Mucosa of descending colon (tissue), 3 donors: ENCODE results near the gene ERF. TPM values are rescaled to one million over a fixed set of nuclear protein-coding genes. Genes with fewer than 3 reads are reported as not detected.

Experiments
- ATAC-seq: fragments of 200-7000 bp; cut with Tn5 transposase; one replicate; pipeline ENCODE4 v1.9.1; 2020; ENCODE audit warnings: mild to moderate bottlenecking, moderate library complexity
- DNase-seq, 3 donors: peaks; one replicate each; pipeline ENCODE4 v3.0.0-alpha.2; 2020
- H3K36me3 ChIP-seq: fragments of 200-600 bp; one replicate; pipeline ENCODE4 v1.8.0; 2021; ENCODE audit warnings: low read depth, mild to moderate bottlenecking
- H3K4me1 ChIP-seq: fragments of 200-600 bp; one replicate; pipeline ENCODE4 v1.8.0; 2021; ENCODE audit warnings: low read depth, mild to moderate bottlenecking
- H3K4me3 ChIP-seq: fragments of 200-600 bp; one replicate; pipeline ENCODE4 v1.8.0; 2021; ENCODE audit warnings: mild to moderate bottlenecking
- H3K9me3 ChIP-seq: fragments of 200-600 bp; one replicate; pipeline ENCODE4 v1.8.0; 2021; ENCODE audit warnings: mild to moderate bottlenecking
- CTCF ChIP-seq: fragments of 200-600 bp; IDR thresholded peaks from one replicate; pipeline ENCODE4 v1.8.0; 2022; ENCODE audit warnings: antibody characterized with exemption, mild to moderate bottlenecking
- intact Hi-C, 2 donors: fragments of 100-400 bp; cut with DNase I in 1 of 2; cut with micrococcal nuclease in 1 of 2; formaldehyde crosslinking; loops; one replicate each; pipeline versions ENCODE4 v1.11.0 to v1.11.1; 2022; cut with DNase I, micrococcal nuclease
- total RNA-seq, 3 donors: library from RNA; stranded (reverse); fragmentation: NEBNext Ultra II Directional in 2 of 3; extraction: Animal tissue kit (Norgen Biotek cat#: 25700) in 2 of 3; gene quantifications; one replicate each; pipeline versions ENCODE4 v1.2.1 to v1.2.4, GENCODE V29; 2021 to 2023
- donor health status: DM: no; HTN: no; CAD: no; lungs with moderate emphysema.
- donor health status: DM: no; HTN: no; CAD: no.
- donor health status: DM: no; HTN: yes; CAD: no.

The ERF gene
- total RNA-seq, 3 donors from 2014 or later = 35.7 to 75.2 (median 42.0) TPM

- H3K4me3 ChIP-seq = peak overlapping the region; percentile 63
- no peak for ATAC-seq
- H3K9me3 ChIP-seq = no peaks in the 10 kb centered on the region
- no peak for TF ChIP-seq CTCF
- intact Hi-C loops = no loop called here
- H3K36me3 ChIP-seq = no peaks in the 10 kb centered on the region
- DNase-seq = no peak
- H3K4me1 ChIP-seq = peaks cover 30% of the 10 kb centered on the region
These were observed 34.2 kb downstream of the ERF start for GRCh38 chr19:42220751-42221097.

GRCh38 chr19:42219812-42220750 is 34.8 kb downstream of the ERF start, which contains the start of gene ZNF526:
Gene ZNF526 (plus strand): TSS chr19:42220312. CDS start chr19:42224404, 4,092 bp downstream.
- Histone ChIP-seq H3K4me1 (peaks cover 34% of the 10 kb centered on the region), H3K9me3 (no peaks in the 10 kb centered on the region)
- ATAC-seq = peak; percentile 88

GRCh38 chr19:42217520-42218437 is 37.1 kb downstream of the ERF start, which contains the start of gene DEDD2:
Gene DEDD2 (minus strand): TSS chr19:42217677. CDS start chr19:42217007, 670 bp downstream.
- intact Hi-C loops = no loop called here
- Histone ChIP-seq H3K4me3 (peak within 1 kb of the TSS; percentile 76), H3K9me3 (no peaks in the 10 kb centered on the region), H3K4me1 (peaks cover 34% of the 10 kb centered on the region), H3K36me3 (no peaks in the 10 kb centered on the region)
- TF ChIP-seq CTCF = no peak
- DNase-seq = peak; percentile 98 to 100 (median 100)
- peak; percentile 80 for ATAC-seq

More at GRCh38 chr19:42219812-42220750, 34.8 kb downstream of the ERF start, which contains the start of gene ZNF526:
- H3K4me3 ChIP-seq = peak within 1 kb of the TSS; percentile 63
- TF ChIP-seq CTCF = no peak
- DNase-seq = peak; percentile 98 to 99 (median 99)
- intact Hi-C loops = no loop called here
- no peaks in the 10 kb centered on the region for H3K36me3 ChIP-seq

GRCh38 chr19:42216653-42217519 is 38.0 kb downstream of the ERF start:
- Histone ChIP-seq H3K9me3 (no peaks in the 10 kb centered on the region), H3K36me3 (no peaks in the 10 kb centered on the region), H3K4me1 (peaks cover 34% of the 10 kb centered on the region), H3K4me3 (peak overlapping the region; percentile 76)
- intact Hi-C loops = no loop called here
- ATAC-seq (peak; percentile 27), DNase-seq (peak; percentile 53 to 75 (median 72))
- no peak for TF ChIP-seq CTCF
